ENCODE data around the gene GDF2. TPM values are rescaled to one million over a fixed set of nuclear protein-coding genes. Genes with fewer than 3 reads are reported as not detected.

GDF2 gene
- total and polyA plus RNA-seq, 10 of the 15 experiments (the other 5 are each of a cell fraction or from before 2014, with no cell fraction given) = not detected

DNA sequence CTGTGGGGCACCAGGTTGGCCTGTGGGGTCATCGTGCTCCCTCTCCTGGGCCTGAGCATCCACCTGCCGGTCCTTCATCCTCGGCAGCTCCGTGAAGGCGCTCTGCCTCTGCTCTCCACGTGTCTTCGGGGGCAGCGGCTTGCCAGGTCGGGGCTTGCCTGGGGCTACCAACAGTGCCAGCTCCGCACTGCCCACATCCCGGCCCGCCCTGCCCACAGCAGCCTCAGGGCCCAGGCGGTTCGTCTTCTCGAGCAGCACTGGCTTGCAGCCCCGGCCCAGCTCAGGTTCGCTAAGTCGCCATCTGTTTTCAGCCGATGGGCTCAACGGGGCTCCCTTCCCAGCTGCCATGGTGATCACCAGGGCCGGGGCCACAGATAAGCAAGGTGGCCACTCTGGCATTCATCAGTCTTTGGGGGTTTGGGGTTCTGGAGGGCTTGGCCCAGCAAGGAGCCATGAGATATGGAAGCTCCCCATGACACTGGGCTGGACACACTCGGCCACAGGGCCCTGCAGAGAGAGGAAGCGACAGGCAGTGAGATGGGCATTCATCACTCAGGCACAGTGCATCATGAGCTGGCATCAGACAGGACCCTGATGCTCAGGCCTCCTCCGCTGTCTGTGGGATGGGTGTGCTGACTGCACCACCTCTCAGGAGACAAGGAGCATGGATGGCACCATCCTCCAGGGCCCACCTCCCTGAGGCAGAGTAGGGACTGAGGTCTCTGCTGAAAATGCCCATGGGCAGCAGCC is 46.4 kb downstream of the GDF2 start:
- Histone ChIP-seq H3K27ac (ENCODE audit: control insufficient read depth, insufficient read depth) (no peak overlapping the region), H3K9ac (ENCODE audit: control insufficient read depth, insufficient read depth, low read length) (no peak overlapping the region), H2AFZ (ENCODE audit: control insufficient read depth, low read depth, low read length) (no peak overlapping the region), H3K36me3 (ENCODE audit: control insufficient read depth in 2 of 2, insufficient read depth in 2 of 2, low read length in 1 of 2) (no peaks in the 10 kb centered on the region), H3K79me2 (ENCODE audit: control insufficient read depth, insufficient read depth, low read length) (no peaks in the 10 kb centered on the region), H3K4me3 (no peak overlapping the region), H3K9me3 (replicated peaks; ENCODE audit: control insufficient read depth, insufficient read depth, low read length) (no peaks in the 10 kb centered on the region), H3K4me2 (ENCODE audit: control insufficient read depth, insufficient read depth) (no peak overlapping the region), H4K20me1 (ENCODE audit: control insufficient read depth, insufficient read depth) (no peaks in the 10 kb centered on the region), H3K27me3 (replicated peaks in 1 of 2; ENCODE audit: control insufficient read depth in 2 of 2, insufficient read depth in 2 of 2, low read length in 1 of 2) (peaks cover 0 to 3% of the 10 kb centered on the region in 2 experiments; a peak in 2 of 4 replicates), H3K4me1 (ENCODE audit: control insufficient read depth, insufficient read depth, low read length) (no peaks in the 10 kb centered on the region)
- SMC1A ChIA-PET (ENCODE audit: uncharacterized antibody, unreplicated experiment) = no interaction called here
- CTCF ChIA-PET = no interaction called here
- TF ChIP-seq BRCA1 (IDR thresholded peaks at IDR 0.05; ENCODE audit: low read depth, low read length) = no peak
- TF ChIP-seq NFYA (IDR thresholded peaks at IDR 0.05; ENCODE audit: borderline replicate concordance, low read depth, low read length) = no peak
- TF ChIP-seq NBN (IDR thresholded peaks at IDR 0.05) = no peak
- TF ChIP-seq, protein P1, sequence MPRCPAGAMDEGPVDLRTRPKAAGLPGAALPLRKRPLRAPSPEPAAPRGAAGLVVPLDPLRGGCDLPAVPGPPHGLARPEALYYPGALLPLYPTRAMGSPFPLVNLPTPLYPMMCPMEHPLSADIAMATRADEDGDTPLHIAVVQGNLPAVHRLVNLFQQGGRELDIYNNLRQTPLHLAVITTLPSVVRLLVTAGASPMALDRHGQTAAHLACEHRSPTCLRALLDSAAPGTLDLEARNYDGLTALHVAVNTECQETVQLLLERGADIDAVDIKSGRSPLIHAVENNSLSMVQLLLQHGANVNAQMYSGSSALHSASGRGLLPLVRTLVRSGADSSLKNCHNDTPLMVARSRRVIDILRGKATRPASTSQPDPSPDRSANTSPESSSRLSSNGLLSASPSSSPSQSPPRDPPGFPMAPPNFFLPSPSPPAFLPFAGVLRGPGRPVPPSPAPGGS (IDR thresholded peaks at IDR 0.05; ENCODE audit: borderline replicate concordance, insufficient read depth, low read depth, low read length, poor library complexity, severe bottlenecking) = no peak
- TF ChIP-seq IKZF2 (IDR thresholded peaks at IDR 0.05) = no peak
- TF ChIP-seq, protein P2, sequence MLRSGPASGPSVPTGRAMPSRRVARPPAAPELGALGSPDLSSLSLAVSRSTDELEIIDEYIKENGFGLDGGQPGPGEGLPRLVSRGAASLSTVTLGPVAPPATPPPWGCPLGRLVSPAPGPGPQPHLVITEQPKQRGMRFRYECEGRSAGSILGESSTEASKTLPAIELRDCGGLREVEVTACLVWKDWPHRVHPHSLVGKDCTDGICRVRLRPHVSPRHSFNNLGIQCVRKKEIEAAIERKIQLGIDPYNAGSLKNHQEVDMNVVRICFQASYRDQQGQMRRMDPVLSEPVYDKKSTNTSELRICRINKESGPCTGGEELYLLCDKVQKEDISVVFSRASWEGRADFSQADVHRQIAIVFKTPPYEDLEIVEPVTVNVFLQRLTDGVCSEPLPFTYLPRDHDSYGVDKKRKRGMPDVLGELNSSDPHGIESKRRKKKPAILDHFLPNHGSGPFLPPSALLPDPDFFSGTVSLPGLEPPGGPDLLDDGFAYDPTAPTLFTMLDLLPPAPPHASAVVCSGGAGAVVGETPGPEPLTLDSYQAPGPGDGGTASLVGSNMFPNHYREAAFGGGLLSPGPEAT (IDR thresholded peaks at IDR 0.05; ENCODE audit: low read depth) = no peak
- TF ChIP-seq, protein P3, sequence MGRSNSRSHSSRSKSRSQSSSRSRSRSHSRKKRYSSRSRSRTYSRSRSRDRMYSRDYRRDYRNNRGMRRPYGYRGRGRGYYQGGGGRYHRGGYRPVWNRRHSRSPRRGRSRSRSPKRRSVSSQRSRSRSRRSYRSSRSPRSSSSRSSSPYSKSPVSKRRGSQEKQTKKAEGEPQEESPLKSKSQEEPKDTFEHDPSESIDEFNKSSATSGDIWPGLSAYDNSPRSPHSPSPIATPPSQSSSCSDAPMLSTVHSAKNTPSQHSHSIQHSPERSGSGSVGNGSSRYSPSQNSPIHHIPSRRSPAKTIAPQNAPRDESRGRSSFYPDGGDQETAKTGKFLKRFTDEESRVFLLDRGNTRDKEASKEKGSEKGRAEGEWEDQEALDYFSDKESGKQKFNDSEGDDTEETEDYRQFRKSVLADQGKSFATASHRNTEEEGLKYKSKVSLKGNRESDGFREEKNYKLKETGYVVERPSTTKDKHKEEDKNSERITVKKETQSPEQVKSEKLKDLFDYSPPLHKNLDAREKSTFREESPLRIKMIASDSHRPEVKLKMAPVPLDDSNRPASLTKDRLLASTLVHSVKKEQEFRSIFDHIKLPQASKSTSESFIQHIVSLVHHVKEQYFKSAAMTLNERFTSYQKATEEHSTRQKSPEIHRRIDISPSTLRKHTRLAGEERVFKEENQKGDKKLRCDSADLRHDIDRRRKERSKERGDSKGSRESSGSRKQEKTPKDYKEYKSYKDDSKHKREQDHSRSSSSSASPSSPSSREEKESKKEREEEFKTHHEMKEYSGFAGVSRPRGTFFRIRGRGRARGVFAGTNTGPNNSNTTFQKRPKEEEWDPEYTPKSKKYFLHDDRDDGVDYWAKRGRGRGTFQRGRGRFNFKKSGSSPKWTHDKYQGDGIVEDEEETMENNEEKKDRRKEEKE (IDR thresholded peaks at IDR 0.05) = no peak
- TF ChIP-seq POLR2A (IDR thresholded peaks at IDR 0.05; ENCODE audit: low read depth, low read length) = no peak
- TF ChIP-seq, protein P4, sequence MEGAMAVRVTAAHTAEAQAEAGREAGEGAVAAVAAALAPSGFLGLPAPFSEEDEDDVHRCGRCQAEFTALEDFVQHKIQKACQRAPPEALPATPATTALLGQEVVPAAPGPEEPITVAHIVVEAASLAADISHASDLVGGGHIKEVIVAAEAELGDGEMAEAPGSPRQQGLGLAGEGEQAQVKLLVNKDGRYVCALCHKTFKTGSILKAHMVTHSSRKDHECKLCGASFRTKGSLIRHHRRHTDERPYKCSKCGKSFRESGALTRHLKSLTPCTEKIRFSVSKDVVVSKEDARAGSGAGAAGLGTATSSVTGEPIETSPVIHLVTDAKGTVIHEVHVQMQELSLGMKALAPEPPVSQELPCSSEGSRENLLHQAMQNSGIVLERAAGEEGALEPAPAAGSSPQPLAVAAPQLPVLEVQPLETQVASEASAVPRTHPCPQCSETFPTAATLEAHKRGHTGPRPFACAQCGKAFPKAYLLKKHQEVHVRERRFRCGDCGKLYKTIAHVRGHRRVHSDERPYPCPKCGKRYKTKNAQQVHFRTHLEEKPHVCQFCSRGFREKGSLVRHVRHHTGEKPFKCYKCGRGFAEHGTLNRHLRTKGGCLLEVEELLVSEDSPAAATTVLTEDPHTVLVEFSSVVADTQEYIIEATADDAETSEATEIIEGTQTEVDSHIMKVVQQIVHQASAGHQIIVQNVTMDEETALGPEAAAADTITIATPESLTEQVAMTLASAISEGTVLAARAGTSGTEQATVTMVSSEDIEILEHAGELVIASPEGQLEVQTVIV (IDR thresholded peaks at IDR 0.05; ENCODE audit: borderline replicate concordance, partially characterized antibody) = no peak
- BruUV-seq (replicated peaks) = no TSS peak
- RAD21 ChIA-PET (ENCODE audit: unreplicated experiment) = no interaction called here
- POLR2A ChIA-PET = no interaction called here
- 37% methylated on average over 19 of the region's 24 CpGs for WGBS (ENCODE audit: insufficient coverage, insufficient replicate concordance, low lambda C conversion rate, missing lambda C conversion rate)
- in situ Hi-C loops (cut with MboI) (no loop called here), intact Hi-C loops (cut with micrococcal nuclease; ENCODE audit: unreplicated experiment) (no loop called here)
- DNase-seq (ENCODE audit: low read depth, low spot score) = no peak
- no peak for FAIRE-seq
- no peak for ATAC-seq

Data from GM12878 (cell line).